OCI-LY7 (cell line): Measurements from ENCODE around the gene PDE5A. TPM values are rescaled to one million over a fixed set of nuclear protein-coding genes. Genes with fewer than 3 reads are reported as not detected.
"Not testable (repeated sequence)": the region's sequence is repeated elsewhere in the genome, so short reads cannot be mapped to it uniquely, and the experiment has no call there.

Experiments used
- BruUV-seq: library from RNA; stranded (reverse); fragments of 400-500 nt; replicated peaks from 2 replicates; lab custom pipeline; 2021; lab: Mats Ljungman, UMichigan
- CTCF ChIA-PET: fragments of 300-600 bp; sonication (Branson Sonifier 250); formaldehyde crosslinking; loops from one replicate; lab custom pipeline; 2022; ENCODE audit warnings: antibody characterized with exemption; ENCODE audit not compliant: unreplicated experiment; lab: Charles Lee
- POLR2A ChIA-PET: fragments of 300-600 bp; sonication (Branson Sonifier 250); formaldehyde crosslinking; loops from one replicate; lab custom pipeline; 2022; ENCODE audit warnings: antibody characterized with exemption; lab: Charles Lee
- DNase-seq: peaks from one replicate; pipeline ENCODE4 v3.0.0-alpha.2; 2015; ENCODE audit warnings: low spot score
- H2AFZ ChIP-seq: fragments of 200-600 bp; sonication (generic), shearing (Covaris generic); 2 replicates; pipeline ENCODE4 v1.6.1; 2014; ENCODE audit warnings: mild to moderate bottlenecking, antibody characterized with exemption, low read length, moderate library complexity
- H3K27ac ChIP-seq: fragments of 200-600 bp; sonication (generic); 2 replicates; pipeline ENCODE4 v1.5.1; 2014; ENCODE audit warnings: mixed run types, low read depth, mild to moderate bottlenecking, moderate library complexity, low read length, inconsistent platforms; ENCODE audit not compliant: poor library complexity, severe bottlenecking
- H3K36me3 ChIP-seq: fragments of 200-600 bp; sonication (generic); 2 replicates; pipeline ENCODE4 v1.6.1; 2014; ENCODE audit warnings: mild to moderate bottlenecking, antibody characterized with exemption, low read length, moderate library complexity, mixed read lengths; ENCODE audit not compliant: insufficient read depth
- H3K4me1 ChIP-seq: fragments of 200-600 bp; sonication (generic); 2 replicates; pipeline ENCODE4 v1.5.1; 2014; ENCODE audit warnings: mild to moderate bottlenecking, low read length; ENCODE audit not compliant: insufficient read depth, poor library complexity, severe bottlenecking
- H3K4me2 ChIP-seq: fragments of 200-600 bp; sonication (generic); 2 replicates; pipeline ENCODE4 v1.6.1; 2014; ENCODE audit warnings: mild to moderate bottlenecking, low read length
- H3K4me3 ChIP-seq: fragments of 200-600 bp; sonication (generic); 2 replicates; pipeline ENCODE4 v1.5.1; 2014; ENCODE audit warnings: mild to moderate bottlenecking, low read depth, low read length; ENCODE audit not compliant: poor library complexity, severe bottlenecking
- H3K79me2 ChIP-seq: fragments of 200-600 bp; sonication (generic); 2 replicates; pipeline ENCODE4 v1.6.1; 2016; ENCODE audit warnings: low read depth, mild to moderate bottlenecking, low read length, moderate library complexity, mixed read lengths; ENCODE audit not compliant: insufficient read depth
- H3K9me2 ChIP-seq: fragments of 200-600 bp; sonication (generic); 2 replicates; pipeline ENCODE4 v1.6.1; 2016; ENCODE audit warnings: mild to moderate bottlenecking, low read length, mixed read lengths; ENCODE audit not compliant: insufficient read depth
- H3K9me3 ChIP-seq: fragments of 200-600 bp; sonication (generic); 2 replicates; pipeline ENCODE4 v1.6.1; 2014; ENCODE audit warnings: mild to moderate bottlenecking, mixed run types, low read length, mixed read lengths
- H4K20me1 ChIP-seq: fragments of 200-600 bp; sonication (generic); 2 replicates; pipeline ENCODE4 v1.6.1; 2014; ENCODE audit warnings: mild to moderate bottlenecking, antibody characterized with exemption, low read length, moderate library complexity, mixed read lengths; ENCODE audit not compliant: insufficient read depth
- CTCF ChIP-seq: fragments of 200-600 bp; sonication (generic); conservative IDR thresholded peaks from 2 replicates; pipeline ENCODE4 v1.5.1; 2014; ENCODE audit warnings: mild to moderate bottlenecking, antibody characterized with exemption, low read length, moderate library complexity, mixed read lengths
- EZH2phosphoT487 ChIP-seq: fragments of 200-600 bp; sonication (generic); IDR thresholded peaks from 2 replicates; pipeline ENCODE4 v1.6.1; 2018; ENCODE audit warnings: low read depth, borderline replicate concordance, mild to moderate bottlenecking, mixed run types, antibody characterized with exemption, low read length, moderate library complexity, mixed read lengths
- intact Hi-C: fragments of 100-400 bp; cut with micrococcal nuclease; formaldehyde crosslinking; loops from one replicate; pipeline ENCODE4 v1.10.0; 2022; ENCODE audit not compliant: unreplicated experiment
- total RNA-seq, 2 experiments: library from RNA; depleted of rRNA in 1 of 2; stranded (reverse); fragments of >200 nt in 1 of 2; shearing (Covaris generic) in 1 of 2; gene quantifications; 2 replicates each; pipeline ENCODE4 v1.2.3, GENCODE V29; 2014 to 2022

PDE5A gene
- total RNA-seq, 2 experiments from 2014 or later = 0.22 to 1.4 TPM

DNA sequence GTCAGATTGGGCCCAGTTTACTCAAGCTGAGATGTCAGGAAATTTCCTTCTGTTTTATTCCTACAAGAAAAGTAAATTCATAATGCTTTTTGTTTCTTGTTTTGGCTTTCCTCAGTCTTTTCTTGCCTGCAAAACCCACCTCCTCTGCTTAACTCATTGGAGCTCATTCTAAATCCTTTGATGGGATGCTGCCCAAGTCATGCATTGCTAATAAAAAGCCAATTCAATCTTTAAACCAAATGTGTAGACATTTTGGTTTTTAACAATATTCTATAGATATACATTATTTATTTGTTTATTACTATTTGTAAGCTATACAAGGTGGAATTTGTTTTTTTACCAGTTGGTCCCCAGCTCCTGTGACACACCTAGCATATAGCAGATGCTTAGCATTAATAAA lies 13.2 kb upstream of the PDE5A start:
- Histone ChIP-seq H4K20me1 (no peaks in the 10 kb centered on the region), H3K9me2 (no peaks in the 10 kb centered on the region), H3K4me2 (no peak overlapping the region), H3K27ac (no peak overlapping the region), H2AFZ (no peak overlapping the region), H3K4me3 (no peak overlapping the region), H3K36me3 (no peaks in the 10 kb centered on the region), H3K4me1 (no peaks in the 10 kb centered on the region), H3K79me2 (no peaks in the 10 kb centered on the region), H3K9me3 (no peaks in the 10 kb centered on the region)
- intact Hi-C loops = no loop called here
- ChIA-PET POLR2A (interaction anchor here (0.5 to 1.5 kb wide), 3 partner anchors 13 to 1158 kb away, joined by 3 to 4 read pairs (median 3); no protein-coding TSS in a partner anchor), CTCF (no interaction called here)
- TF ChIP-seq CTCF (no peak), EZH2phosphoT487 (no peak)
- BruUV-seq = no TSS peak
- no peak for DNase-seq

- H3K4me3 ChIP-seq = no peak overlapping the region
- ChIA-PET CTCF (no interaction called here), POLR2A (no interaction called here)
- H3K27ac ChIP-seq = no peak overlapping the region
- no peak overlapping the region for H3K4me2 ChIP-seq
- no peak for TF ChIP-seq EZH2phosphoT487
- TF ChIP-seq CTCF = no peak
- H3K9me3 ChIP-seq = no peaks in the 10 kb centered on the region
- no TSS peak for BruUV-seq
- H2AFZ ChIP-seq = no peak overlapping the region
- no peaks in the 10 kb centered on the region for H3K36me3 ChIP-seq
- no peaks in the 10 kb centered on the region for H3K4me1 ChIP-seq
- intact Hi-C loops = no loop called here
- no peak for DNase-seq
- H3K9me2 ChIP-seq = no peaks in the 10 kb centered on the region
- H4K20me1 ChIP-seq = no peaks in the 10 kb centered on the region
- H3K79me2 ChIP-seq = no peaks in the 10 kb centered on the region
Observed at GRCh38 chr4:119638359-119638758, 9.8 kb upstream of the PDE5A start.

DNA sequence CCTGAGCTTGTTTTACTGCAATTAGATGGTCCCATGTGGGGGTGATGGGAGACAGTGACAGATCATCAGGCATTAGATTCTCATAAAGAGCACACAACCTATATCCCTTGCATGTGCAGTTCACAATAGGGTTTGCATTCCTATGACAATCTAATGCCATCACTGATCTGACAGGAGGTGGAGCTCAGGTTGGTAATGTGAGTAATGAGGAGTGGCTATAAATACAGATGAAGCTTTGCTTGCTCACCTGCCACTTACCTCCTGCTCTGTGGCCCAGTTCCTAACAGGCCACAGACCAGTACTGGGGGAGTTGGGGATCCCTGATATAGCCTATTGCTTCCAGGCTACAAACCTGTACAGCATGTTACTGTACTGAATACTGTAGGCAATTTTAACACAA lies 8.2 kb upstream of the PDE5A start:
- H2AFZ ChIP-seq, H3K4me1 ChIP-seq, CTCF ChIA-PET, H3K27ac ChIP-seq, H3K9me2 ChIP-seq, H3K79me2 ChIP-seq, H3K4me2 ChIP-seq, BruUV-seq, H3K9me3 ChIP-seq, H3K36me3 ChIP-seq, H3K4me3 ChIP-seq, DNase-seq, intact Hi-C loops, H4K20me1 ChIP-seq: not testable (repeated sequence)
- POLR2A ChIA-PET = interaction anchor here (2.0 kb wide), 1 partner anchor 17 kb away, joined by 5 read pairs; no protein-coding TSS in a partner anchor
